SK-MEL-5 (cell line): ENCODE measurements around the gene SRP72. TPM values are rescaled to one million over a fixed set of nuclear protein-coding genes. Genes with fewer than 3 reads are reported as not detected.
A peak's percentile ranks its signal among the peaks of the same experiment; 100 is the strongest.

ENCODE experiments used
- DNase-seq: peaks from one replicate; pipeline ENCODE4 v3.0.0-alpha.2; 2016; ENCODE audit warnings: low read depth, low spot score
- in situ Hi-C: cut with HindIII; loops from 2 replicates; pipeline ENCODE4 v1.10.0; 2016; ENCODE audit warnings: low sequenced_read_pairs, high pct_unique_total_duplicates, low pct_unique_long_range_greater_than_20kb
- total RNA-seq: library from RNA; depleted of rRNA; stranded (reverse); fragments of >200 nt; shearing (Covaris generic); gene quantifications from 2 replicates; pipeline ENCODE4 v1.2.3, GENCODE V29; 2014; rRNA removed

The SRP72 gene
- total RNA-seq, 1 experiment from 2014 or later: 57.5 TPM

DNA sequence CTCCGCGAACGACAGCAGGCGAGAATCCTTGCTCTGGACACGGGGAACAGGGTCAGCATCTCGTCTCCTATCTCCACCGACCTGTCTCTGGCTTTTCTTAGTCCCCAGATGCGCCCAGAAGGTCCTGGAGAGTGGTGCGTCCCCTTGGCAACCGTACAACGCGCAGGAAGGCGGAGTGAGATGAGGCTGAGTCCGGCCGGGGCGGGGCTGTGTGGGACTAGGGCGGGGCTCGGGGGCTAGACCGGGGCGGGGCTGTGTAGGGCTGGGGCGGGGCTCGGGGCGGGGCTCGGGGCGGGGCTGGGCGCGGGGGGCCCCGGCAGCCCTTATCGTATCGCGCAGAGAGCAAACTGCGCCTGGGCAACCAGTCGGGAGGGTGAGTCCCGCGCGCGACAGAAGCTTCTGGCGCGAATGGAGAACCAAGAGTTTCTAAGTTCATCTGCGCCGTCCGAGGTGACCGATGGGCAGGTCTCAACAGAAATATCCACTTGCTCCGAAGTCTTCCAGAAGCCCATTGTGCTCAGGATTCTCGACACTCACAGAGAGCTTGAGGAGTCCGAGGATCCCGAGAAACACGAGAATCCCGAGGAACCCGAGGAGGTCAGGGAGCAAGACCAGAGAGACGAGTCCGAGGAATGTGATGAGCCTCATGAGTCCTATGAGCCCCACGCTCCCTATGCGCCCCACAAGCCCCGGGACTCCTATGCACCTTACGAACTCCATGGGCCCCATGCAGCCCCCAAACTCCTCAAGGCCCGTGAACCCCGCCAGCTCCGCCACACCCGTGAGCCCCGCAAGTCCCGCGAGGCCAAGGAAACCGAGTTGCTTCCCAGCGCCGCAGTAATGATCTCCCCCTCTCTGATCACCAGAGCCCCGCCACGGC is 63.1 kb downstream of the SRP72 start:
- in situ Hi-C loops: no loop called here
- peak; percentile 82 for DNase-seq

DNA sequence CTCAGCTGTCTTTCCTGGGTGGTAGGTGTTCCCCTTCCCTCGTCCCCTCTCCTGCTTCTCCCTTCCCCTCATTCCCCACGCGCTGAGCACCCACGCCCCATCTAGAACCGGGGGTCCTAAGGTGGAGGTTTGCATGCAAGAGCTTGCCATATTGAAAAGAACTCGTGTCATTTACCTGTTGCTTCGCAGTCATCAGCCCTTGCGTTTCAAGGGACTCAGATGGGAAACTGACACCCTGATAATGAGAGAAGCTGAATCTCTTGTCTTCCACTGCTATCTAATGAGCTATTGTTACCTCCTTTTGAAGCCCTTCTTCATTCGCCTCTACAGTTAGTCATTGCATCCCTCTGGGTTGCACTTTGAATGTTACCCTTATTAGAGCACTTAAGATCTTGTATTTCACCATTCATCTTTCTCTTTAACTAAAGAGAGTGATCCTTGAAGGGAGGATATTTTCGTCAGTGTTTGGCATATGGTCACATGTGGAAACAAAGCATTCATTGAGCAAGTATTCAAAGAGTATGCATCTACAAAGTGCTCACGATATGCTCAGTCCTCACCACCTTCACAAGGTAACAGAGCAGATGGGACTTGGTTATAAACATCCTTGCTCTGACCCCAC is 63.8 kb downstream of the SRP72 start:
- DNase-seq: peak; percentile 42
- in situ Hi-C loops: no loop called here

DNA sequence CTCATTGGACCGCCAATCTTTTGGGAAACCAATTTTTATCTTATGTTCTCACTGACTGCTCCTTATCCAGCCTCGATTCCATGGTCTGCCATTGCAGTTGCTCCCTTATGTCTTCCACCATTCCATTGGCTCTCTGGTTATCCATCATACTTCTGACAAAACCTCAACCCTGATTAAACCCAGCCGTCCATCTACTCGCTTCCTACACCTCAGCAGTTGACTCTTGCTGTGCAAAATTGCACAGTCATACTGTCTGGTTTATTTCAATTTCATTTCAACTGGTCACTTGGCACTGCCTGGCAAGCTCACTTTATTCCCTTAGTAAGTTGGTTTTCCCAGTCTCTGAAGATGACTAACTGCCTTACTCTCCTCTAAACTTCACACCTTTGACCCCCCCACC is 64.4 kb downstream of the SRP72 start:
- DNase-seq: no peak
- in situ Hi-C loops: no loop called here

DNA sequence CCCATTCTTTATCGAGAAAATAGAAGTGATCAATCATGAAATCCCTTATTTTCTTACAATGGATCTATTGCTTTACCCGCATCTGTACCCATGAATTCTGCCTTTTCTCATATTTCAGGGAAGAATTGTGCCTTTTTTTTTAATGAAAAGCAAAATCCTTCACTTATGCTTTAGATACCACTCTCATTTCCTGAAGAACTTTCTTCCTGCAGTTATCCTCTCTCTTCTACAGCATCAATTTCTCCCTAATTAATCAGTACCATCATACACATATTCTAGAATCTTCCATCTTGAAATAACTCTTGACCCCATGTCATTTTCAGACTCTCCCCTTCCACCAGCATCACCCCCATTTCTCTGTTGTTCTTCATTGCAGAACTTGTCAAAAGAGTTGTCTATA is 64.8 kb downstream of the SRP72 start:
- no peak for DNase-seq
- in situ Hi-C loops: no loop called here

DNA sequence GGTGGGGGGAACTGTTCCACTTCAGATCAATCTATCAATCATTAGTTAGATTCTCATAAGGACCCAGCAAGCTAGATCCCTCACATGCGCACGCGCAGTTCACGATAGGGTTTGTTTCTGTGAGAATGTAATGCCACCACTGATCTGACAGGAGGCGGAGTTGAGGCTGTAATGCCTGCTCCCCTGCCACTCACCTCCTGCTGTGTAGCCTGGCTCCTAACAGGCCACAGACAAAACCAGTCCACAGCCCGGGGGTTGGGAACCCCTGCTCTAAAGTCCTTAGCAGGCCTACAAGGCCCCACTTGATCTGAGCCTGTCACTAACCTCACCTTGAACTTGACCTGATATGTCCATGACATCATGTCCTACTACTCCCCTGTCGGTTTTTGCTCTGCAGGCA is 68.5 kb downstream of the SRP72 start:
- in situ Hi-C loops: no loop called here
- DNase-seq: no peak

DNA sequence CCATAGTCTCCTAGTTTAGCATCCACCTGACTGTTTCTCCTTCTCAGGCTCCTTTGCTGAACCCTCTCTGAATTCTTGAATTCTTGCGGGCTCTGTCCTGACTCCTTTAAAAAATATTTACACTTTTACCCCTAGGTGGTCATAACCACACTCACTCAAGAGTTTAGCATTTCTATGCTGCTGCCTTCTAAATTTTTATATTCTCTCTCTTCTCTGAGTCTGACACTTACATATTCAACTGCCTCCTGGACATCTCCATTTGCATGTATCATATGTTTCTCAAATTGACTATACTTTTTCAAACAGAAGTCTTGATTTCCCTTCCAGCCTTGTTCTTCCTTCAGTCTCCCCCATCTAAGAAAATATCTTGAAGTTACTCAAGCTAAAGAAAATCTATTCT is 69.7 kb downstream of the SRP72 start:
- in situ Hi-C loops: no loop called here

DNA sequence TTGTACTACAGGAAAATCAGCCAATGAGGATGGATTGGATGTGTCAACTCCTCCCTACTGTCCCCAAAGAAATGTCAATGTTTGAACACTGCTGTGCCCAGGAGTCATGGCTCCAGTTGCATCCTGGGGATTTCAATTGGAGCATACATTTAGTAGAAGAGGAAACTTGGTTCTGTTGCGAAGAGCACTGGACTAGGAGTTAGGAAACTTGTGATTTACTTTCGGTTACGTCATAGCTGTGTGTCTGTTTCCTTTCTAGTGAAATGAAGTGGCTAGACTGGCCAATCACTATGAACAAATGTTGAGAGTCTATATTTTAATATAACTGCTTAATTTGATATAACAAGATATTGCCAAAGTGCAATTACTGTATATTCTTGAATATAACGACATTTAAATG is 73.4 kb downstream of the SRP72 start:
- no peak for DNase-seq
- in situ Hi-C loops: no loop called here

More for the DNA sequence above, 69.7 kb downstream of the SRP72 start:
- no peak for DNase-seq

DNA sequence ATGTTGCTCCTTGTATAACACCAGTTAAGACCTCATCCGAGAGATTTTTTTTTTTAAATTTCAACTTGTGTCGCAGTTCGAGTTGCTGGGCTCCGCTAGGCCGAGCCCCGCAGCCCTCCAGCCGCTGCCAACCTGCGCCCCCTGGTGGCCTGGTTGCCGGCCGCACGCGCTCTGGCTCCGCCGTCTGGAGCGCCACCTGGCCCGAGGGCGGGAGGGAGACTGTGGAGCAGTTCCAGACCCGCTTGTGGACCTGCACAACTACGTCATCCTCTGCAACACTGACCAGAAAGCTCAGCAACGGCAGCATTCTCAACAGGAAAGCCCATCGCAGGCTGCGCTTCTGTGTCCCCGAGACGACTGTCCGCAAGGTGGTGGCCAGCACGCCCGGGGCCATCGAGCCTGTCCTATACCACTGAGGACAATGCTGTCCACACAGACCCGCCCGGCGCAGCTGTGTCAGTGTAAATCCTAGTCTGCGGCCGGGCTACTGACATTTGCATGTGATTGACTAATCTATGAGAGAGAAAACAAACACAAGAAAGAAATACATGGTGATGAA is 77.2 kb downstream of the SRP72 start:
- peak; percentile 73 for DNase-seq
- in situ Hi-C loops: no loop called here

DNA sequence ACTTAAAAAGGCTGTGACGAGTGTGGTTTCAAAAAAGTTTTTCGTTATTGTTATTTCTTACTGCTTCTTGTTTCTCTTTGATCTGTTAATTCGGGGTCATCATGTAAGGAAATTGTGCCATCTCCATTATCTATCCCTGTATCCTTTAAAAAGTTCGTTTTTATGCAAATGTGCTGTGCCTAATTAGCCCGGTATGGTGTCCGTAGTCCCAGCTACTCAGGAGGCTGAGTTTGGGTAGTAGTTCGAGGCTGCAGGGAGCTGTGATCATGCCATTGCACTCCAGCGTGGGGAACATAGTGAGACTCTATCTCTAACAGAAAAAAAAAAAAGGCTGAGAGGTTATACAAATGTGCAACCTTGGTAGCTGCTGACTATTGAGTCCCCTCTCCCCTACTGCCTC is 83.2 kb downstream of the SRP72 start:
- no peak for DNase-seq
- in situ Hi-C loops: no loop called here

DNA sequence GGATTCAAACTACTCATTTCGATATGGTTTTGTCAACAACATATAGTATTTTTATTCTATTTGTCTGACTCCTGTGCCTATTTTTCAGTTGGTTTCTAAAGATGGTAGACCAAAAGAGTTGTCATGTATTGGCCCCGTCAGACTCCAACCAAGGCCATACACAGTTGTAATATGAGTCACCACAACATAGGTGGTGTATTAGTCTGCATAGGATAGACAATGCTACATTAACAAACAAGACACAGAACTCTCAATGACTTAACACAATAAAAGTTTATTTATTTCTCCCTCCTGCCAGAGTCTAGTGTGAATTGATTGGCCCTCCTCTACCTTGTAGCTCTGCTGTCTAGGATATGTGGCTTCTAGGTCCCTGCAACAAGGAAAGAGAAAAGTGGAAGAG is 84.1 kb downstream of the SRP72 start:
- no peak for DNase-seq
- in situ Hi-C loops: no loop called here

DNA sequence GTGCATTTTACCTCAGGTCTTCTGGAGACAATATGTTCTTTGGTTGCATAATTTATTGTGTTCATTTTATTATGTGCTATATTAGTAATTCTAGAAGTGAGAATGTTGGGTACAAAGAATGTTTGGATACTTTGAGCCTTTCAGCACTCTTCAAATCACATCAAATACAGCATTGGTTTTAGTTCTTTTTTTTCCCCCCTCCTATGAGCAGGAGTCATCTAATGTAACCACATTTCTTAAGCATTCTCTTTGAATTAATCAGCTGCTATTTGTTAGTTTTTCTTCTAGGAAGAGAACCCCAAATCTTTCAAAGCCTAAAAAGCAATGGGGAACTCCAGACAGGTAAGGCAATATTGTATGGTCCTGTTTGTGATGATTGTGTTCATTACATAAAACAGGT is 84.9 kb downstream of the SRP72 start:
- no peak for DNase-seq
- in situ Hi-C loops: no loop called here

Other genes starting within 250 kb of the SRP72 start
- gene AASDH, start 80.1 kb upstream of the SRP72 start, total RNA-seq: 11.1 and 15.7 TPM in 2 replicates
- gene PPAT, start 32.0 kb upstream of the SRP72 start, total RNA-seq: 29.1 and 30.6 TPM in 2 replicates
- 86.4 and 87.2 TPM in 2 replicates for gene PAICS, start 31.4 kb upstream of the SRP72 start, total RNA-seq
- not detected in 2 replicates for gene ARL9, start 38.2 kb downstream of the SRP72 start, total RNA-seq
- not detected in 2 replicates for gene HOPX, start 213.7 kb downstream of the SRP72 start, total RNA-seq